ENCODE measurements around the gene GTPBP4.

- TF ChIP-seq CTCF (IDR thresholded peaks at IDR 0.05) (no peak), POLR2A (IDR thresholded peaks at IDR 0.05) (no peak)
Measured at GRCh38 chr10:943334-944033, 44.8 kb upstream of the GTPBP4 start.
